ACC112 (cell line): ENCODE measurements around the gene TMEM8B.
A peak's percentile ranks its signal among the peaks of the same experiment; 100 is the strongest.

Experiments used
- H2AFZ ChIP-seq: fragments of 200-600 bp; sonication (generic); one replicate; pipeline ENCODE4 v1.6.0; 2017; ENCODE audit warnings: antibody characterized with exemption, low read length; ENCODE audit not compliant: unreplicated experiment
- H3K27ac ChIP-seq: fragments of 200-600 bp; sonication (generic); 2 replicates; pipeline ENCODE4 v1.5.1; 2014; ENCODE audit warnings: low read depth, mild to moderate bottlenecking, antibody characterized with exemption, low read length, moderate library complexity
- H3K27me3 ChIP-seq: fragments of 200-600 bp; sonication (generic); 2 replicates; pipeline ENCODE4 v1.6.1; 2014; ENCODE audit warnings: mild to moderate bottlenecking, antibody characterized with exemption, low read length, moderate library complexity, mixed read lengths; ENCODE audit not compliant: insufficient read depth
- H3K36me3 ChIP-seq: fragments of 200-600 bp; sonication (generic); 2 replicates; pipeline ENCODE4 v1.6.1; 2016; ENCODE audit warnings: mild to moderate bottlenecking, antibody characterized with exemption, low read length, moderate library complexity, mixed read lengths; ENCODE audit not compliant: insufficient read depth
- H3K4me1 ChIP-seq: fragments of 200-600 bp; sonication (generic); one replicate; pipeline ENCODE4 v1.6.1; 2016; ENCODE audit warnings: low read length, mixed read lengths; ENCODE audit not compliant: insufficient read depth, unreplicated experiment, control insufficient read depth
- H3K4me3 ChIP-seq: fragments of 200-600 bp; sonication (generic); 2 replicates; pipeline ENCODE4 v1.5.1; 2014; ENCODE audit warnings: mild to moderate bottlenecking, low read depth, low read length
- H3K79me2 ChIP-seq: fragments of 200-600 bp; sonication (generic); one replicate; pipeline ENCODE4 v1.6.0; 2016; ENCODE audit warnings: low read length; ENCODE audit not compliant: control insufficient read depth, unreplicated experiment, insufficient read depth

TMEM8B gene

DNA sequence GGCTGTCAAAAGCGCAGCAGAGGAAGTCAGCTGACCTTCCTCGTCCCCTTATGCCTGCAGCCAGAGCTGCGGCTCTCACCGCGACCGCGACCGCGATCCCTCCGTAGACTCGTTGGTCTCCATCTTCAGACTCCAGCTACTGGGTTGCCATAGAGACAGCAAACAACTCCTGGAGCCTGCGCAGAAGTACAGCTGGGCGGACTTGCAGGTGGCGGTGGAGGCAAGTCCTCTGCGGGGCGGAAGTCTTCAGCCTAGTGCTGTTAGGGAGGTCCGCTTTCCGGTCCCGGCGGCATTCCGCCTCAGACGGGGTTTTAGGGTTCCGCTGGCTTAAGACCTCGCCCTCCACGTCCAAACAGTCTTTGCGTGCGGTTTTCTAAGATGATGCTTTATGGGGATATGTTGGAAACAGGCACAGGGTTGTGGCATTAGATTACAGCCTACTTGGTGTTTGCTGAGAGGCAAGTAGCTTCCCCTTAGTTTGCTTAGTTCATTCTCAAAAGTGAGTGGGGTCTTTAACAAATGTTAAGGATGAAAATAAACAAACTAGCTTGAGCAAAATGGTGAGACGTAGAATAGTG lies 16.9 kb upstream of the TMEM8B start, which contains the start of gene SPAG8:
TSS of gene SPAG8 (minus strand) at position 238 of the 578 bp plus-strand sequence. CDS start at position 123, 115 bp downstream.
- Histone ChIP-seq H2AFZ (peak within 1 kb of the TSS; percentile 64), H3K79me2 (no peaks in the 10 kb centered on the region), H3K27ac (peak within 1 kb of the TSS; percentile 24), H3K4me1 (peaks cover 9% of the 10 kb centered on the region), H3K27me3 (no peaks in the 10 kb centered on the region), H3K36me3 (peaks cover 4% of the 10 kb centered on the region; the same call in 1 of the 2 replicates), H3K4me3 (peak within 1 kb of the TSS; percentile 80)

DNA sequence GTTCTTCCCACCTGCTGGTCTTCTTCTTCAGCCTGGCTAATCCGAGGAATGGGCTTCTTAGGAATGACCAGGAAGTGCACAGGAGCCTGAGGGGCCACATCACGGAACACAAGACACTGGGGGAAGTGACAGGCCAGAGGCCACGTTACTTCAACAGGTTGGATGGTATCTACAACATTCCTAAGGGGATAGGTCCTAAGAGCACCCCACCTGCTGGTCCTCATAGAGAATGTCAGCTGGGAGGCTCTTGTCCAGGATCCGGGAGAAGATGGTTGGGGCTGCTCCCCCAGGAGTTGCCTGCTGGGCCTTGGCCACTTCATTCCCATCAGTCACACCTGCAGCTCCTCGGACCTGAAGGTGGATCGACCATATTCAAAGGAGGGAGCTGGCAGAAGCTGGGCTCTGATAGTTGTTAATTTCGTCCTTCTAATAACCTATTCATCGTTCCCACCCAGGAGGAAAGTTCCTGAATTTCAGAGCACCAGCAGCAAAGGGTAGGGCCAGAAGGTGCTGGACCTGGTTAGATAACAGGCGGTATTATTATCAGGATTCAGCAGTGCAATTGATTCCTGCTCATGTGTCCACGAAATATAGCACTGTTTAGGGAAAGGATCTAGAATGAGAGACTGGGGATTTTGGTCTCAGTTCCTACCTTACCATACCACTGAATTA lies 15.5 kb upstream of the TMEM8B start:
- peak overlapping the region; percentile 91 for H3K4me3 ChIP-seq
- H3K27me3 ChIP-seq, result no peaks in the 10 kb centered on the region
- no peak overlapping the region for H2AFZ ChIP-seq
- no peaks in the 10 kb centered on the region for H3K79me2 ChIP-seq
- peaks cover 9% of the 10 kb centered on the region for H3K4me1 ChIP-seq
- no peaks in the 10 kb centered on the region for H3K36me3 ChIP-seq
- peak overlapping the region; percentile 63 for H3K27ac ChIP-seq

DNA sequence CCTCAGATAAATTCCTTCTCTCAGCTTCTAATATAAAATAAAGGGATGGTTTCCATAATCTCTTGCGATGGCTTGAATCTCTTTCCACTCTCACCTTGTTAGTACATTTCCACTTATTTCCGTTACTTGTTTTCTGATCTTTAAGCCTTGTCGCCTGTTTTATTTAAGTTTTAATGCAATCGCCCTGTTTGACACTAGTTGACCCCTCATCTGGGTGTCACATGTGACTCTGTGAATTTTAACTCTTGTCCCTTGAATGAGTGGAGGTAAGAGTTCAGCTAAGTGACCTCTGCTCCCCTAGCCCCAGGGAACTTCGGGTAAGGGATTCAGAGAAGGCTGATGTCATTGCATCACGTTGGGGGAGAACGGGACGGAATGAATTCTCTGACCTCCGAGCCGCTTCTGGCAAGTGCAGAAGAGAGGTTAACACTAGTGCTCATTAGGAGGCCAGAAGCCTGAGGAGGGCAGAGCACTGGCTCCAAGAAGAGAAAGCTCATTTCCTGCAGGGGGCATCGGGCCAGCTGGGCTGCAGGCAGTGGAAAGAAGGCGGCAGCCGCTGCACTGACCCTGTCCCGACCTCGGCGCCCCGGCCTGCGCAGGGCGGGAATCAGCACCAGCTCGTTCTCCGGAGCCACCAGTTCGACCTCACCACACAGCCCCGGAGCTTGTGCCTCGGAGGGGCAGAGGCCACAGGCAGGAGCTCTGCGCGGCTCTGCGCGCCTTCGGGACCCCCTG lies 14.8 kb upstream of the TMEM8B start:
- Histone ChIP-seq H3K36me3 (no peaks in the 10 kb centered on the region), H2AFZ (peak overlapping the region; percentile 55), H3K4me3 (peak overlapping the region; percentile 91), H3K27me3 (no peaks in the 10 kb centered on the region), H3K4me1 (peaks cover 9% of the 10 kb centered on the region), H3K27ac (peak overlapping the region; percentile 63), H3K79me2 (no peaks in the 10 kb centered on the region)

DNA sequence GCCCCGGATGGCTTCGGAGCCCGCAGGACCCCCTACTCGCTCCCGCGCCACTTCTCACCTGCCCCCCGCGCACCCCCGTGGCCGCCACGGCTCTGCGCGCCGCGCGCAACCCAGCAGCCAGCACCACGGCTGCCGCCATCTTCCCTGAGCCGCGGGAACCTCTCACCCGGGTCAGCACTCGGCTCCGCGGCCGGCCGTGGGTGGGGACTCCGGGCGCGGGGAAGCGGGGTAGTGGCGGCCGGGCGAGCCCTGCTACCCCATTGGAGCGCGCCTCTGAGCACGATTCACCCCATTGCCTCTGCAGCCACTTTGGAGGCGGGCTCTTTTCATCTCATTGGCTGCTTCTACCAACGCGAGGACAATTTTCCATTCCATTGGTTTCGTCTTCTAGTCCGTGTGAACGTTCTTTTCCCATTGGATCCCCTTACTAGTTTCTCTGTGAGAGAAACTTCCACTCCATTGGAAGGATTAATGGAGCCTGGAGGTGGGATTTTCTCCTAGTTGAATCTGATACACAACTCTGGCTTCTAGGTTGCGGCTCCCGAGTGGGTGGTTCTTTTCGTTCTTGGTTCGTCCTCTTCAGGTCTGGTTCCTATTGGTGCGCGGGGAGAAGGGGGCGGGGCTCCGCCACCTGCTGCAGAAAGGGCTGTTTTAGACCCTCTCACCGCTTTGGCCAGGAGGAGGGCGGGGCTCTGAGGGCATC lies 14.0 kb upstream of the TMEM8B start, which contains the start of gene HINT2:
TSS of gene HINT2 (minus strand) at position 202 of the 703 bp plus-strand sequence. CDS start at position 139, 63 bp downstream.
- Histone ChIP-seq H3K27ac (peak within 1 kb of the TSS; percentile 63), H3K4me3 (peak within 1 kb of the TSS; percentile 91), H3K27me3 (no peaks in the 10 kb centered on the region), H3K79me2 (no peaks in the 10 kb centered on the region), H3K36me3 (no peaks in the 10 kb centered on the region), H3K4me1 (peaks cover 9% of the 10 kb centered on the region), H2AFZ (peak within 1 kb of the TSS; percentile 96)

DNA sequence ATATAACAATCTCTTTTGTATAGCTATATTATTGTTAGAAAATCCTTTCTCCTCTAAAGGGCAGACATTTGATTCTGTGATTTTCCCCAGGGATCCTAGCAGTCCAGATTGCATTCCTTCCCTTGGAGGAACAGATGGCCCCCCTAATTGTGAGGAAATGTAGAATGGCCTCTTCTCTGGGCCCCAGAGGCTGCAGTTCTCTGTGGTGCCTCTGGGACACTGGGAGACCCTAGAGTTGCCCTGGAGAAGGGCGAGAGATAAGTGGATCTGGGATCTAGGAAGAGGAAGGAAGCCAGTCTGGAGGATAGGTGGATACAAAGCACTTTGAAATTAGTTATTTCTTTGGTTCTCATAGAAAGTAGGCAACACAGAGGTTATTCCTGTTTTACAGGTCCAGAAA lies 12.3 kb upstream of the TMEM8B start:
- Histone ChIP-seq H3K4me3 (no peak overlapping the region), H3K79me2 (no peaks in the 10 kb centered on the region), H3K36me3 (no peaks in the 10 kb centered on the region), H3K4me1 (peaks cover 9% of the 10 kb centered on the region), H3K27me3 (no peaks in the 10 kb centered on the region), H3K27ac (no peak overlapping the region), H2AFZ (no peak overlapping the region)

DNA sequence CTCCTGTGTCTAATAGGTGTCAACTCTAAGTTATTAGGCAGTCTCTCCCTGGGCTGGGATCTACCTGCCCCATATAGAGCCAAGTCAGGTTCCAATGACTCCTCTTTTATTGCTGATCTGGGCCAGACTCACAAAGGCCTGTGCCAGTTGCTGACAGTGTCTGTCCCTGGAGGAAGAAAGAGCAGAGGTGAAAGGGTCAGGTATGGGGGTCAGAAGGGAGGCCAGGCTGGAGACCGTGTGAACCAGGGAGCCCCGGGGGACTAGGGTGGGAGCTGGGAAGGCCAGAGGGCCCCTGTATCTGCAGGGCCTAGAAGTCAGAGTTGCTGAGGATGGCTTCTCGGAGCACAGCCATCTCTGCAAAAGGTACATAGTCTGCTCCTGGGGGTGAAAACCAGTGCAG lies 10.7 kb upstream of the TMEM8B start:
- H3K79me2 ChIP-seq, result no peaks in the 10 kb centered on the region
- H3K27me3 ChIP-seq, result no peaks in the 10 kb centered on the region
- H3K27ac ChIP-seq, result no peak overlapping the region
- H3K4me1 ChIP-seq, result peaks cover 9% of the 10 kb centered on the region
- no peak overlapping the region for H3K4me3 ChIP-seq
- no peaks in the 10 kb centered on the region for H3K36me3 ChIP-seq
- H2AFZ ChIP-seq, result no peak overlapping the region

DNA sequence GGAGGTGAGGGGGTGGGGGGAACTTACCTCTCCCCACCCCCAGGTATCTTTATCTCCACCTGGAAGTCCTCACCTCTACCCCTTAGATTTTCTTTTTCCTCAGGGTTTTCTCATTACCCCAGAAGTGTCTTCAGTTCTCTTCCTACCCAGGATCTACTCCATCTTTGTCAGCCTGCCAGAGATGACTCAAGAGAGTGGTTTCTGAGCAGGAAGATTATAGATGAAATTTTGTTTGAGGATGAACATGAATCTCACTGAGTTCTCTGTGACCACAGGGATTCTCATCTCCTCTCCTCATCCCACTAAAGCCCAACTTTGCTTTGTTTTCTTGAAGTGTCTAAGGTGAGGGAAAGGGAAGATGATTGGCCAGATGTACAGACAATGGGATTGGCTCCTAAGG lies 9.0 kb upstream of the TMEM8B start:
- Histone ChIP-seq H3K27me3 (no peaks in the 10 kb centered on the region), H2AFZ (no peak overlapping the region), H3K4me1 (no peaks in the 10 kb centered on the region)

DNA sequence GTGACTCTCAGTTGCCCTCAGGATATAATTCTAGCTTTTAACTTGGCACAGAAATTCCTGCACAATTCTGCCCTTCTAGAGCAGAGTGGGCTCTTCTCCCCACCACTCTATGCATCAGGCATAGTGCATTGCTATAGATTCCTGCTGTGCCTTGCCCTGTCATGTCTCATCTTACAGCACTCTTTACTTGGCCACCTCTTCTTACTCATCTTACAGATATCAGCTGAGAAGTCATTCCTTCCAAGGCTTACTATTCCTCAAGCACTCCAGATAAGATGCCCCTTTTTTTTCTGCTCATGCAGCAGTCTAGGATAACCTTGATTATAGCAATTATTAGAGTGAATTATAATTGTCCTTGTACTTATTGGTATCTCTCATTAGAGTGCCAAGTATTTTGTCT lies 6.1 kb upstream of the TMEM8B start:
- Histone ChIP-seq H3K4me1 (peaks cover 8% of the 10 kb centered on the region), H3K27me3 (no peaks in the 10 kb centered on the region), H3K36me3 (no peaks in the 10 kb centered on the region), H3K27ac (no peak overlapping the region), H2AFZ (no peak overlapping the region), H3K79me2 (no peaks in the 10 kb centered on the region), H3K4me3 (no peak overlapping the region)

More for the DNA sequence above, 9.0 kb upstream of the TMEM8B start:
- Histone ChIP-seq H3K36me3 (no peaks in the 10 kb centered on the region), H3K4me3 (no peak overlapping the region), H3K79me2 (no peaks in the 10 kb centered on the region), H3K27ac (no peak overlapping the region)

DNA sequence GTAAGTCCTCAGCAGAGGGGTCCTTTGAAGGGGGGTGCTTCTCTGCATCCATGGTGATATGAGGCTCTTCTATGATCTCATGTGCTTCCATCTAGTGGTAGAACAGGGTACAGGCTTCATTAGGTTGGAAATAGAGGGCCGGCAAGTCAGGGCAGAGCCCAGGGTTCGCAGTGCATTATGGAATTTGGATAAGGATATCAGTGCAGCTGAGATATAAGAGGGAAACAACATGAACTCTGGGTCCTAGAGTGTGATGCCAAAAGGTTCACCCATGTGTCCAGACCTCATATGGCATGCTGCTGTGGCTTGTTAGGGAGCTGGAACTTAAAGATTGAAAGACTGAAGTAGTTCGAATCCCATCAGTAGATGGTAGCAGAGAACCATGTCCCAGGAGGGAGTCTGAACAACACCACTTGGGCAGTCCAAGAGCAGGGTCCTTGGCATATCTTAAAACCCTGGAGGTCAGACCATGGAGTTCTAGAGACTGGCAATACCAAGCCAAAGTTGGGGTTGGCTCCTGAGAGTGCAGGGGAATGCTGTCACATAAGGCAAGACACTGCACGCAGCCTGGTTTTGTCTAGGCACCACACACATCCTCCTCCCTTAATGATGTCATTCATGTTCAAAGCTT lies 2.8 kb upstream of the TMEM8B start:
- no peaks in the 10 kb centered on the region for H3K27me3 ChIP-seq
- H3K79me2 ChIP-seq, result no peaks in the 10 kb centered on the region
- peak overlapping the region; percentile 58 for H2AFZ ChIP-seq
- H3K27ac ChIP-seq, result no peak overlapping the region
- H3K4me1 ChIP-seq, result peaks cover 14% of the 10 kb centered on the region
- no peaks in the 10 kb centered on the region for H3K36me3 ChIP-seq
- H3K4me3 ChIP-seq, result no peak overlapping the region

DNA sequence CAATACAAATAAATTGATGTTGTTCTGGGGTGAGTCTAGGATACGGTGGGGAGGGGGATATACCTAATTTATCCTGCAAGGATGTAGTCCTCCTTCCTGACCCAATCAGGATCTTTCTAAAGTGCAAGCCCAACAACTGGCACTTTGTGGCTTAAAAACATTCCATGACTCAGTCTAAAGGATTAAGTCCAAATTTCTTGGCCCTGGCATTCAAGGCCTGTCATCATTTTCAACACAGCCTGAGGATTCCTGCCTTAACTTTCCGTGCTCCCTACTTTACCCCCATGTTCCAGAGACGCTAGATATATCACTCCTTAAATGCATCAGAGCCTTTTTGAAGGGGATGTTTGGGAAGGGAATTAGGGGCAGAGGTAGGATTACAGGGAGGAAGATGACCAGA lies 1.5 kb upstream of the TMEM8B start:
- no peaks in the 10 kb centered on the region for H3K27me3 ChIP-seq
- H3K4me1 ChIP-seq, result peaks cover 14% of the 10 kb centered on the region
- no peak overlapping the region for H2AFZ ChIP-seq
- H3K36me3 ChIP-seq, result no peaks in the 10 kb centered on the region
- no peaks in the 10 kb centered on the region for H3K79me2 ChIP-seq
- no peak overlapping the region for H3K27ac ChIP-seq
- H3K4me3 ChIP-seq, result no peak overlapping the region; the same call in 1 of the 2 replicates
